Stimulated activated CD4-positive, alpha-beta T cell treated with anti-CD3 and anti-CD28 coated beads, Interleukin-4, amount 100 ng/mL, for 1 hour (primary cell): Measurements from ENCODE around the gene CAMTA1.

Source experiments
- DNase-seq: peaks from one replicate; pipeline ENCODE4 v3.0.0-alpha.2; 2020

Gene CAMTA1

GRCh38 chr1:7049913-7050625, 264.8 kb downstream of the CAMTA1 start:
- no peak for DNase-seq

- DNase-seq = no peak
Measured at GRCh38 chr1:7050751-7051665, 265.8 kb downstream of the CAMTA1 start.

GRCh38 chr1:7052701-7053100, 267.4 kb downstream of the CAMTA1 start:
- no peak for DNase-seq

- no peak for DNase-seq
Measured at GRCh38 chr1:7060745-7061144, 275.5 kb downstream of the CAMTA1 start.

GRCh38 chr1:7062346-7063061, 277.2 kb downstream of the CAMTA1 start:
- no peak for DNase-seq

GRCh38 chr1:7063981-7064380, 278.7 kb downstream of the CAMTA1 start:
- no peak for DNase-seq

- no peak for DNase-seq
Measured at GRCh38 chr1:7068552-7068951, 283.3 kb downstream of the CAMTA1 start.

- DNase-seq = no peak
Measured at GRCh38 chr1:7069931-7070330, 284.7 kb downstream of the CAMTA1 start.

- DNase-seq = peak; percentile 47
Measured at GRCh38 chr1:7070389-7071029, 285.3 kb downstream of the CAMTA1 start.

- DNase-seq = no peak
Measured at GRCh38 chr1:7076117-7076516, 290.9 kb downstream of the CAMTA1 start.

- DNase-seq = no peak
Measured at GRCh38 chr1:7076572-7076971, 291.3 kb downstream of the CAMTA1 start.

GRCh38 chr1:7077136-7077535, 291.9 kb downstream of the CAMTA1 start:
- no peak for DNase-seq

- no peak for DNase-seq
Measured at GRCh38 chr1:7077970-7078369, 292.7 kb downstream of the CAMTA1 start.

- no peak for DNase-seq
Measured at GRCh38 chr1:7079637-7080036, 294.4 kb downstream of the CAMTA1 start.

GRCh38 chr1:7084232-7084894, 299.1 kb downstream of the CAMTA1 start:
- DNase-seq = no peak

GRCh38 chr1:7085521-7085920, 300.3 kb downstream of the CAMTA1 start:
- DNase-seq = no peak

GRCh38 chr1:7086106-7086505, 300.9 kb downstream of the CAMTA1 start:
- DNase-seq = no peak

GRCh38 chr1:7087888-7088287, 302.6 kb downstream of the CAMTA1 start:
- DNase-seq = no peak

GRCh38 chr1:7089497-7089896, 304.2 kb downstream of the CAMTA1 start:
- no peak for DNase-seq

- no peak for DNase-seq
Measured at GRCh38 chr1:7093297-7093696, 308.0 kb downstream of the CAMTA1 start.

- DNase-seq = no peak
Measured at GRCh38 chr1:7094086-7094485, 308.8 kb downstream of the CAMTA1 start.

GRCh38 chr1:7094509-7094908, 309.3 kb downstream of the CAMTA1 start:
- no peak for DNase-seq
